Prostate gland (tissue), 2 donors: ENCODE results near the gene FNDC5.

ENCODE experiments used
- POLR2A ChIP-seq: fragments of 450-650 bp; IDR thresholded peaks from one replicate; pipeline ENCODE4 v1.6.1; 2016; ENCODE audit warnings: antibody characterized with exemption, mild to moderate bottlenecking
- TF ChIP-seq, protein P1 (sequence below), 4 experiments: fragments of 200-600 bp in 2 of 4; fragments of 450-650 bp in 2 of 4; sonication (generic) in 2 of 4; IDR thresholded peaks; 1 replicate in 3 of 4; 2 replicates in 1 of 4; pipeline ENCODE4 v1.5.1; 2016 to 2019; ENCODE audit warnings: antibody characterized with exemption in 4 of 4, mild to moderate bottlenecking in 2 of 4, moderate library complexity in 2 of 4

GRCh38 chr1:32891241-32891570 is 20.5 kb upstream of the FNDC5 start:
- TF ChIP-seq, protein P1, sequence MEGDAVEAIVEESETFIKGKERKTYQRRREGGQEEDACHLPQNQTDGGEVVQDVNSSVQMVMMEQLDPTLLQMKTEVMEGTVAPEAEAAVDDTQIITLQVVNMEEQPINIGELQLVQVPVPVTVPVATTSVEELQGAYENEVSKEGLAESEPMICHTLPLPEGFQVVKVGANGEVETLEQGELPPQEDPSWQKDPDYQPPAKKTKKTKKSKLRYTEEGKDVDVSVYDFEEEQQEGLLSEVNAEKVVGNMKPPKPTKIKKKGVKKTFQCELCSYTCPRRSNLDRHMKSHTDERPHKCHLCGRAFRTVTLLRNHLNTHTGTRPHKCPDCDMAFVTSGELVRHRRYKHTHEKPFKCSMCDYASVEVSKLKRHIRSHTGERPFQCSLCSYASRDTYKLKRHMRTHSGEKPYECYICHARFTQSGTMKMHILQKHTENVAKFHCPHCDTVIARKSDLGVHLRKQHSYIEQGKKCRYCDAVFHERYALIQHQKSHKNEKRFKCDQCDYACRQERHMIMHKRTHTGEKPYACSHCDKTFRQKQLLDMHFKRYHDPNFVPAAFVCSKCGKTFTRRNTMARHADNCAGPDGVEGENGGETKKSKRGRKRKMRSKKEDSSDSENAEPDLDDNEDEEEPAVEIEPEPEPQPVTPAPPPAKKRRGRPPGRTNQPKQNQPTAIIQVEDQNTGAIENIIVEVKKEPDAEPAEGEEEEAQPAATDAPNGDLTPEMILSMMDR (IDR thresholded peaks at IDR 0.05), result no peak
- TF ChIP-seq POLR2A, result no peak
